Effector memory CD4-positive, alpha-beta T cell (primary cell): Measurements from ENCODE around the gene ST6GALNAC1.
A peak's percentile ranks its signal among the peaks of the same experiment; 100 is the strongest.

Source experiments
- DNase-seq, 3 donors: peaks; one replicate each; pipeline ENCODE4 v3.0.0-alpha.2; 2020
- H3K27ac ChIP-seq: 2 replicates; pipeline ENCODE4 v1.7.0; 2013; ENCODE audit warnings: mild to moderate bottlenecking, low read length, moderate library complexity; ENCODE audit not compliant: insufficient read depth, poor library complexity, severe bottlenecking
- H3K27me3 ChIP-seq: replicated peaks from 2 replicates; pipeline ENCODE4 v1.7.0; 2013; ENCODE audit warnings: mild to moderate bottlenecking, low read length; ENCODE audit not compliant: insufficient read depth, control insufficient read depth, poor library complexity, severe bottlenecking
- H3K36me3 ChIP-seq: 2 replicates; pipeline ENCODE4 v1.7.0; 2013; ENCODE audit warnings: mild to moderate bottlenecking, low read length, moderate library complexity; ENCODE audit not compliant: control insufficient read depth, insufficient read depth
- H3K4me1 ChIP-seq: 2 replicates; pipeline ENCODE4 v1.7.0; 2013; ENCODE audit warnings: low read length, mild to moderate bottlenecking; ENCODE audit not compliant: control insufficient read depth, insufficient read depth, poor library complexity, severe bottlenecking
- H3K4me3 ChIP-seq: 2 replicates; pipeline ENCODE4 v1.7.0; 2013; ENCODE audit warnings: low read length, low read depth, mild to moderate bottlenecking; ENCODE audit not compliant: insufficient read depth, poor library complexity, severe bottlenecking
- H3K9me3 ChIP-seq: 2 replicates; pipeline ENCODE4 v1.7.0; 2013; ENCODE audit warnings: mild to moderate bottlenecking, low read length, moderate library complexity; ENCODE audit not compliant: control insufficient read depth

The ST6GALNAC1 gene

GRCh38 chr17:76685366-76685765, 41.8 kb upstream of the ST6GALNAC1 start:
- Histone ChIP-seq H3K27ac (no peak overlapping the region), H3K4me1 (peaks cover 7% of the 10 kb centered on the region), H3K27me3 (no peaks in the 10 kb centered on the region), H3K4me3 (no peak overlapping the region), H3K36me3 (no peaks in the 10 kb centered on the region), H3K9me3 (no peaks in the 10 kb centered on the region)
- no peak for DNase-seq

- no peak for DNase-seq
- H3K9me3 ChIP-seq: no peaks in the 10 kb centered on the region
- no peaks in the 10 kb centered on the region for H3K36me3 ChIP-seq
- H3K4me1 ChIP-seq: peaks cover 7% of the 10 kb centered on the region
- H3K27ac ChIP-seq: no peak overlapping the region
- H3K4me3 ChIP-seq: no peak overlapping the region
- no peaks in the 10 kb centered on the region for H3K27me3 ChIP-seq
Observed at GRCh38 chr17:76684756-76685155, 41.2 kb upstream of the ST6GALNAC1 start.

- DNase-seq: no peak
- Histone ChIP-seq H3K9me3 (no peaks in the 10 kb centered on the region), H3K4me1 (peaks cover 7% of the 10 kb centered on the region), H3K27me3 (no peaks in the 10 kb centered on the region), H3K36me3 (no peaks in the 10 kb centered on the region), H3K27ac (no peak overlapping the region), H3K4me3 (no peak overlapping the region)
Observed at GRCh38 chr17:76683921-76684745, 40.6 kb upstream of the ST6GALNAC1 start.

- Histone ChIP-seq H3K27me3 (no peaks in the 10 kb centered on the region), H3K36me3 (no peaks in the 10 kb centered on the region), H3K27ac (no peak overlapping the region), H3K4me3 (no peak overlapping the region), H3K9me3 (no peaks in the 10 kb centered on the region), H3K4me1 (peaks cover 13% of the 10 kb centered on the region)
- DNase-seq: no peak
Observed at GRCh38 chr17:76683011-76683755, 39.6 kb upstream of the ST6GALNAC1 start.

GRCh38 chr17:76682296-76682695, 38.7 kb upstream of the ST6GALNAC1 start:
- Histone ChIP-seq H3K4me3 (no peak overlapping the region), H3K27ac (no peak overlapping the region), H3K4me1 (peaks cover 17% of the 10 kb centered on the region), H3K9me3 (no peaks in the 10 kb centered on the region), H3K36me3 (no peaks in the 10 kb centered on the region), H3K27me3 (no peaks in the 10 kb centered on the region)
- DNase-seq: no peak

GRCh38 chr17:76681222-76682137, 37.9 kb upstream of the ST6GALNAC1 start:
- H3K4me3 ChIP-seq: no peak overlapping the region
- DNase-seq: peak; percentile 36 to 52 (median 48)
- H3K4me1 ChIP-seq: peaks cover 17% of the 10 kb centered on the region

GRCh38 chr17:76679239-76679638, 35.7 kb upstream of the ST6GALNAC1 start:
- no peak for DNase-seq
- Histone ChIP-seq H3K27me3 (no peaks in the 10 kb centered on the region), H3K4me3 (no peak overlapping the region), H3K4me1 (peaks cover 17% of the 10 kb centered on the region), H3K27ac (no peak overlapping the region), H3K36me3 (no peaks in the 10 kb centered on the region), H3K9me3 (no peaks in the 10 kb centered on the region)

More at GRCh38 chr17:76681222-76682137, 37.9 kb upstream of the ST6GALNAC1 start:
- no peaks in the 10 kb centered on the region for H3K9me3 ChIP-seq
- no peak overlapping the region for H3K27ac ChIP-seq
- H3K36me3 ChIP-seq: no peaks in the 10 kb centered on the region
- H3K27me3 ChIP-seq: no peaks in the 10 kb centered on the region

- no peaks in the 10 kb centered on the region for H3K9me3 ChIP-seq
- DNase-seq: peak in 2 of 3 donors; percentile 6 to 11
- H3K27ac ChIP-seq: no peak overlapping the region
- H3K36me3 ChIP-seq: no peaks in the 10 kb centered on the region
- no peaks in the 10 kb centered on the region for H3K27me3 ChIP-seq
- peaks cover 17% of the 10 kb centered on the region for H3K4me1 ChIP-seq
- H3K4me3 ChIP-seq: no peak overlapping the region
Observed at GRCh38 chr17:76678330-76678729, 34.8 kb upstream of the ST6GALNAC1 start.

GRCh38 chr17:76677406-76677805, 33.8 kb upstream of the ST6GALNAC1 start:
- no peaks in the 10 kb centered on the region for H3K36me3 ChIP-seq
- H3K27me3 ChIP-seq: no peaks in the 10 kb centered on the region
- peaks cover 17% of the 10 kb centered on the region for H3K4me1 ChIP-seq
- H3K9me3 ChIP-seq: no peaks in the 10 kb centered on the region
- no peak for DNase-seq
- no peak overlapping the region for H3K27ac ChIP-seq
- no peak overlapping the region for H3K4me3 ChIP-seq
